Measurements from ENCODE around the gene PAX1. TPM values are rescaled to one million over a fixed set of nuclear protein-coding genes. Genes with fewer than 3 reads are reported as not detected.

Gene PAX1
- total RNA-seq, 4 donors from 2014 or later, result not detected

GRCh38 chr20:21702553-21703470 lies 2.7 kb upstream of the PAX1 start:
- 0% methylated on average over 7 of the region's 54 CpGs; no CpG with 5 or more reads in 1 of the 2 donors for WGBS, 2 donors (ENCODE audit: low coverage in 1 of 2)
- Histone ChIP-seq H3K4me1 (peaks cover 0 to 45% (median 9%) of the 10 kb centered on the region in 3 donors), H3K27ac (no peak overlapping the region), H3K36me3 (no peaks in the 10 kb centered on the region), H3K27me3 (peaks cover 100% of the 10 kb centered on the region), H3K9me3 (no peaks in the 10 kb centered on the region), H3K4me3 (peak overlapping the region in 1 of 2 donors; percentile 20)
- TF ChIP-seq POLR2A (IDR thresholded peaks at IDR 0.05), result no peak
- TF ChIP-seq, protein P1, sequence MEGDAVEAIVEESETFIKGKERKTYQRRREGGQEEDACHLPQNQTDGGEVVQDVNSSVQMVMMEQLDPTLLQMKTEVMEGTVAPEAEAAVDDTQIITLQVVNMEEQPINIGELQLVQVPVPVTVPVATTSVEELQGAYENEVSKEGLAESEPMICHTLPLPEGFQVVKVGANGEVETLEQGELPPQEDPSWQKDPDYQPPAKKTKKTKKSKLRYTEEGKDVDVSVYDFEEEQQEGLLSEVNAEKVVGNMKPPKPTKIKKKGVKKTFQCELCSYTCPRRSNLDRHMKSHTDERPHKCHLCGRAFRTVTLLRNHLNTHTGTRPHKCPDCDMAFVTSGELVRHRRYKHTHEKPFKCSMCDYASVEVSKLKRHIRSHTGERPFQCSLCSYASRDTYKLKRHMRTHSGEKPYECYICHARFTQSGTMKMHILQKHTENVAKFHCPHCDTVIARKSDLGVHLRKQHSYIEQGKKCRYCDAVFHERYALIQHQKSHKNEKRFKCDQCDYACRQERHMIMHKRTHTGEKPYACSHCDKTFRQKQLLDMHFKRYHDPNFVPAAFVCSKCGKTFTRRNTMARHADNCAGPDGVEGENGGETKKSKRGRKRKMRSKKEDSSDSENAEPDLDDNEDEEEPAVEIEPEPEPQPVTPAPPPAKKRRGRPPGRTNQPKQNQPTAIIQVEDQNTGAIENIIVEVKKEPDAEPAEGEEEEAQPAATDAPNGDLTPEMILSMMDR (IDR thresholded peaks at IDR 0.05), result peak in 1 of 4 experiments; percentile 38
- TF ChIP-seq EP300 (IDR thresholded peaks at IDR 0.05), result no peak
- no peak for ATAC-seq

GRCh38 chr20:21703717-21704407 lies 1.6 kb upstream of the PAX1 start:
- H3K36me3 ChIP-seq, result no peaks in the 10 kb centered on the region
- TF ChIP-seq POLR2AphosphoS5 (IDR thresholded peaks at IDR 0.05) (no peak), POLR2A (IDR thresholded peaks at IDR 0.05) (no peak), EP300 (IDR thresholded peaks at IDR 0.05) (no peak)
- TF ChIP-seq, protein P1 (IDR thresholded peaks at IDR 0.05), result no peak
- H3K27me3 ChIP-seq, result peaks cover 100% of the 10 kb centered on the region
- no peak overlapping the region for H3K27ac ChIP-seq
- peaks cover 0 to 52% (median 9%) of the 10 kb centered on the region in 3 donors for H3K4me1 ChIP-seq
- no peaks in the 10 kb centered on the region for H3K9me3 ChIP-seq
- 8% methylated on average over 5 to 10 of the region's 22 CpGs for WGBS, 2 donors (ENCODE audit: low coverage in 1 of 2)
- no peak for ATAC-seq
- no peak overlapping the region for H3K4me3 ChIP-seq

GRCh38 chr20:21704408-21705385 lies 767 bp upstream of the PAX1 start:
- TF ChIP-seq, protein P1 (IDR thresholded peaks at IDR 0.05), result no peak
- TF ChIP-seq EP300 (IDR thresholded peaks at IDR 0.05) (no peak), POLR2A (IDR thresholded peaks at IDR 0.05) (no peak), POLR2AphosphoS5 (IDR thresholded peaks at IDR 0.05) (no peak)
- no peak for ATAC-seq
- no peaks in the 10 kb centered on the region for H3K9me3 ChIP-seq
- H3K36me3 ChIP-seq, result no peaks in the 10 kb centered on the region
- H3K4me3 ChIP-seq, result no peak overlapping the region
- no peak overlapping the region for H3K27ac ChIP-seq
- WGBS, 2 donors (ENCODE audit: low coverage in 1 of 2), result 3 to 5% methylated on average over 8 to 22 of the region's 31 CpGs
- peaks cover 0 to 52% (median 9%) of the 10 kb centered on the region in 3 donors for H3K4me1 ChIP-seq
- H3K27me3 ChIP-seq, result peaks cover 100% of the 10 kb centered on the region

GRCh38 chr20:21706261-21707195 lies 1.1 kb downstream of the PAX1 start:
- no peak for ATAC-seq

More at GRCh38 chr20:21706261-21707195, 1.1 kb downstream of the PAX1 start:
- TF ChIP-seq POLR2A (IDR thresholded peaks at IDR 0.05), result no peak
- TF ChIP-seq, protein P1 (IDR thresholded peaks at IDR 0.05), result no peak
- no peak for TF ChIP-seq POLR2AphosphoS5 (IDR thresholded peaks at IDR 0.05)
- no peak for TF ChIP-seq EP300 (IDR thresholded peaks at IDR 0.05)
- no peak overlapping the region for H3K27ac ChIP-seq
- H3K9me3 ChIP-seq, result no peaks in the 10 kb centered on the region
- WGBS, 2 donors (ENCODE audit: low coverage in 1 of 2), result 8% methylated on average over 4 of the region's 76 CpGs; no CpG with 5 or more reads in 1 of the 2 donors
- no peaks in the 10 kb centered on the region for H3K36me3 ChIP-seq
- peaks cover 0 to 46% (median 9%) of the 10 kb centered on the region in 3 donors for H3K4me1 ChIP-seq
- peaks cover 100% of the 10 kb centered on the region for H3K27me3 ChIP-seq
- H3K4me3 ChIP-seq, result no peak overlapping the region
